ENCODE data around the gene NFATC1.

DNA sequence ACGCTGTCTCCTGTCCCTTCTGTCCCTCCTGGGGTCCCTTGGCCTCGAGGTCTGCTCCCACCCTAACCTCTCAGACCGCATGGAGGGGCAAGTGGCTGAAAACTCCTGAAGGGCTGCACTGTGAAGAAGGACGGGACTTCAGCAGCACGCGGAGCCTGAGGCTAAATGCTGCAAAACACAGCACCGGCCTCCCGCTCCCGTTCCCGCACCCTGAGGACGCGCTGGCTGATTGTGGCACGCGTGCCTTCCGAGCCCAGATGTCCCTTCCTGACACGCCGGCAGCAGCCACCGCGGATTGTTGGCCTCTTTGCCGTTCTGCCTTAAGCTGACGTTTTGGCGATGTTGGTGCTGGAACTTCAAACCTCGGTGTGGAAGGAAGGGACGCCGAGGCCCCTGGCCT is 158.0 kb downstream of the NFATC1 start:
- no peak for TF ChIP-seq EZH2 (IDR thresholded peaks at IDR 0.05; ENCODE audit: insufficient read depth, poor library complexity, severe bottlenecking)
- TF ChIP-seq EZH2phosphoT487 (IDR thresholded peaks at IDR 0.05; ENCODE audit: insufficient read depth, low read depth) = no peak
